GM19463 (cell line): Measurements from ENCODE around the gene NFATC3.
"Not testable (repeated sequence)": the region's sequence is repeated elsewhere in the genome, so short reads cannot be mapped to it uniquely, and the experiment has no call there.

Experiments
- ATAC-seq: cut with Tn5 transposase; IDR thresholded peaks from one replicate; pipeline ENCODE4 v1.9.1; 2021; ENCODE audit warnings: mild to moderate bottlenecking, moderate library complexity; ENCODE audit not compliant: unreplicated experiment

NFATC3 gene

GRCh38 chr16:68088130-68088972 lies 3.2 kb downstream of the NFATC3 start:
- ATAC-seq, result no peak

DNA sequence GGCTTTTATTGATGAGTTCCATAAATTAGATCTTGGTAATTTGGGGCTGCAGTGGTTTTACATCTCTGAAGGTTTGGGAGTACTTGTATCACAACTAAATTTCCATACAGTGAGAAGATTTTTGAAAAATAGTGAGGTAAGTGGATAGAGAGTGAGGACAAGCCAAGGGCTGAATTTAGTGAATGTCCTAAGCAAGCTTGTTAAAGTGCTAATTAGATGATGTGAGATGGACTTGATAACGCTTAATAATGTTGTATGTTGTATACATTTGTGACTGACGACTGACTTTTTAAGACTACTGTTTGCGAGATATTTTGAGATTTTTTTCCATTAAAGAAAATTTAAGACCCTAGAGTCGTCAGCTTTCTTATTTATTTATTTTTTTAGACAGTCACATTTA lies 3.9 kb downstream of the NFATC3 start:
- ATAC-seq, result no peak

DNA sequence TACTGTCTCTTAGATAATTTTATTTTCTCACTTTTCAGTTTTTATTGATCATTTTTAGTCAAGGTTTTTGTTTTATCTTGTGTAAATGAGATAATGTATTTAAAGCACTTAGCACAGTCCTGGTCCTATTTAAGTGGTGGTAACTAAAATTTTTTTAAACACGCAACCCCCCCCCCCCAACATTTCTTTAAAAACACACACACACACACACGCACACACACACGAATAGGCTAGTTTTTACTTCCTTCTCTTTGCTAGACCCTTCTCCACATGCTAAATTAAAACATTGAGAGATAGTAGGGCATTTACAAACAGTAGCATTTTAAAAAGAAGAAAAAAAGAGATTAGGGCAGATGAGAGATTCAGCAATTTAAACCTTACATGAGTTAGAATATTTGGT lies 5.0 kb downstream of the NFATC3 start:
- no peak for ATAC-seq

GRCh38 chr16:68090533-68090932 lies 5.4 kb downstream of the NFATC3 start:
- ATAC-seq, result no peak

DNA sequence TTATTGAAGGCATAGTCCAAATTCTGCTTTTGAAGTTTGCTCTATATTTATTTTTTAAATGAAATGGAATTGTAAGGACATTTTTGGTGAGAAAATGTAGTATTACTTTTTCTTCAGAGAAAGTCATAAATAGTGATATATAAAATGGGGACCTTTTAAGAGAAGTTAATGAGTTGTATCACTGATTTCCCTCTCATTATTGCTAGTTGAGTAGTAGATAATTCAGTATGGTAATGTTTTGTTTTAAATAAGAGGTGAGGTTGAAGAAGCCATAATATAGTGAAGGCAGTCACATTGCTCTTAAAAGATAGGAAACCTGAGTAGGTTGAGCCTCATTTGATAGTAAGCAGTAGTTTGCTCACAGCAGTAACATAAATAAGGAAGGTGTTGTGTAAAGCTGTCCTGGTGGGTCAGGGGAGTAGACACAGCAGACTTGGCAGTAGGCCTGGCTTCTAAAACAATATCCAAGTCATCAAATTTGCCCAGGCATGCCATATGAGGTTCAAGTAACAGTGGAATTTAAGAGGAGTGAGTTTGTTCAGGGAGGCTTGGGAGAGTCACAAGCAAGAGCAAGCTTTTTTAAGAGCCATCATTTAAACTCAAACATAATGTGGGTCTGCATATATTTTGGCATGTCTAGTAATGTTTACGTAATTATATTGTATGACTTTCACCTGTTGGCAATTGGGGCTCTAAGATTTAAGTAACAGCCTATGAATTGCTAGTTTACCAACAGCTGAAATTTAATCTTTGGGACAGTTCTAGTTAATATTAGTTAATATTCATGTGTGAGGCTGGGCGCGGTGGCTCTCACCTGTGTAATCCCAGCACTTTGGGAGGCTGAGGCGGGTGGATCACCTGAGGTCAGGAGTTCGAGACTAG lies 6.5 kb downstream of the NFATC3 start:
- ATAC-seq, result no peak

GRCh38 chr16:68092275-68092674 lies 7.1 kb downstream of the NFATC3 start:
- not testable (repeated sequence) for ATAC-seq

GRCh38 chr16:68093816-68094613 lies 8.8 kb downstream of the NFATC3 start:
- ATAC-seq, result no peak

DNA sequence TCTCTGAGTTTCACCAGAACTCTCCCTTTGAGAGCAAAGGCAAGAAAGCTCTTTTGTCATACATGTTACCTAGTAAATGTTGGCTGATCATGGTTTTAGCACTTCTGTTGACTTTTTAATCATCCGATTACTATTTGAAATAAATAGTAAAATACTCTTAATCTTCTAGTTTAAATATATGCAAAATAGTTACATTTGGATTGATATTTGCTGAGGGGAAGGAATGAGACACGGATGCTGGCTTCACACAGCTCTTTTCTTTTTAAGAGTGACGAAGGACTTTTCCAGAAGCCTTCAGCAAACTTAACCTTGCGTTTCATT lies 9.4 kb downstream of the NFATC3 start:
- no peak for ATAC-seq

DNA sequence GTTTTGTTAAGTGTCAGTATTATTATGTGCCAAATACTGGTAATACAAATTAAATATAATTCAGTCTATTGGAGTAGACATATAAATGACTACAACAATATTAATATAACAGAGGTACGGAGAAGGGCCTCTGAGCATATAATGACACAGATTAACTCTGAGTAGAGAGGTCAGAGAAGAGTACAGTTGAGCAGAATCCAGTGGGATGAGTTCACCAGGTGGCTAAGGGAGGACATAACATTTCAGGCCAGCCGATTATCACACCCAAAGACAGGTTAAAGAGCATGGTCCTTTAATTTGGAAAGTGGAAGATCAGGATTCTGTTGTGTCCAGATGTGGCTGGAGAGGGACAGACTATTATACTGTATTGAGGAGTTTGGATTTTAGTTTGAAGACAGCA lies 11.3 kb downstream of the NFATC3 start:
- no peak for ATAC-seq

DNA sequence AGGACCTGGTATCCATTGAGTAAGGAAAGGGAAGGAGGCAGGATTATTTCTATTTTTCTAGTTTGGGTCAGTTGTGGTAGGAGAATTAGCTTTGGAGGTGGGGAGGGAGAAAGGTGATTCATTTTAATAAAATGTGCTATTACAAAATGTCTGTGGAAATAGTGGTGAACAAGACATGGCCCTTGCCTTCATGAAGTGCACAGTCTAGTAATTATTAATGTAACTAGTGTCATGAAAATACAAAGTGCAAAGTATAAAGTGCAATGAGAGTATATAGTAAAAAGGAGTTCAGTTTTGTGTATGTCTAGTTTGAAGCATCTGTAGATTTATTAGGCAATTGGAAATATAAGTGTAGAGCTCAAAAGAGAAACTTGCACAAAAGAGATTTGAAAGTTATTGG lies 11.9 kb downstream of the NFATC3 start:
- ATAC-seq, result no peak

DNA sequence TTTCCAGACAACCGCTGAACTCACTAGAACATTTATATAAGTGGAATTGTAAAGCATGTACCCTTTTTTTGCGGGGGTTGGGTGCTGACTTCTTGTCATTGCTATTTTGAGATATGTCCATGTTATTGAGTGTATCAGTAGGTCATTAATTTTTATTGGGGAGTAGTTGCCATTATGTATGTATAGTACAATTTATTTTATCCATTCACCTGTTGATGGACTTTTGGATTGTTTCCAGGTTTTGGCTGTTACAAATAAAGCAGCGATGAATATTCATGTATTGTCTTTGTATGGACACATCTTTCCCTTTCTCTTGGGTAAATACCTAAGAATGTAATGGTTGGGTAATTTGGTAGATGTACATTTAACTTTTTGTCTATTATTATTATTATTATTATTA lies 12.7 kb downstream of the NFATC3 start:
- no peak for ATAC-seq

DNA sequence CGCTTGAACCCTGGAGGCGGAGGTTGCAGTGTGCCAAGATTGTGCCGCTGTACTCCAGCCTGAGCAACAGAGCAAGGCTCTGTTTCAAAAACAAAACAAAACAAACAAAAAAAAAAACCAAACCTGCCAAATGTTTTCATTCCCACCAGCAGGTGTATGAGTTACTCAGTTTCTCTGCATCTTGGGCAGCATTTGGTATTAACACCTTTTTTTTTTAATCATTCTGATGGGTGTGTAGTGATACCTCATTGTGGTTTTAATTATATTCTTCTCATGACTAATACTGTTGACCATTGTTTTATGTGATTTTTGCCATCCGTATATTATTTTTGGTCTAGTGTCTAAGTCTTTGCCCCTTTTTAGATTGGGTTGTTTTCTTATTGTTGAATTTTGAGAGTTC lies 15.3 kb downstream of the NFATC3 start:
- no peak for ATAC-seq

DNA sequence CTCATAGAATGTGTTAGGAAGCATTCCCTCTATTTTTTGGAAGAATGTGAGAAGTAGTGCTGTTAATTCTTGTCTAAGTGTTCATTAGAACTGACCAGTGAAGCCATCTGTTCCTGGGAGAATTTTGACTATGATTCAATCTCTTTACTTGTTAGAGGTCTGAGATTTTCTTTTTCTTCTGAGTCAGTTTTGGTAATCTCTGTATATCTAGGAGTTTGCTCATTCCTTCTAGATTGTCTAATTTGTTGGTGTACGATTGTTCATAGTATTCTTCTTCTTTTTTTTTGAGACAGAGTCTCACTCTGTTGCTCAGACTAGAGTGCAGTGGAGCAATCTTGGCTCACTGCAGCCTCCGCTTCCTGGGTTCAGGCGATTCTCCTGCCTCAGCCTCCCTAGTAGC lies 20.4 kb downstream of the NFATC3 start:
- no peak for ATAC-seq

- not testable (repeated sequence) for ATAC-seq
Measured at GRCh38 chr16:68107230-68107928, 22.2 kb downstream of the NFATC3 start.

GRCh38 chr16:68109156-68109555 lies 24.0 kb downstream of the NFATC3 start:
- ATAC-seq, result not testable (repeated sequence)

DNA sequence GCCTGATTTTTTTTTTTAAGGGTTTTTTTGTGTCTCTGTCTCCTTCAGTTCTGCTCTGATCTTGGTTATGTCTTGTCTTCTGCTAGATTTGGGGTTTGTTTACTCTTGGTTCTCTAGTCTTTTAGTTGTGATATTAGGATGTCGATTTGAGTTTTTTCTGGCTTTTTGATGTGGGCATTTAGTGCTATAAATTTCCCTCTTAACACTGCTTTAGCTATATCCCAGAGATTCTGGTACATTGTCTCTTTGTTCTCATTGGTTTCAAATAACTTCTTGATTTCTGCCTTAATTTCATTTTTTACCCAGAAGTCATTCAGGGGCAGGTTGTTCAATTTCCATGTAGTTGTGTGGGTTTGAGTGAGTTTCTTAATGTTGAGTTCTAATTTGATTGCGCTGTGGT lies 25.4 kb downstream of the NFATC3 start:
- ATAC-seq, result not testable (repeated sequence)

DNA sequence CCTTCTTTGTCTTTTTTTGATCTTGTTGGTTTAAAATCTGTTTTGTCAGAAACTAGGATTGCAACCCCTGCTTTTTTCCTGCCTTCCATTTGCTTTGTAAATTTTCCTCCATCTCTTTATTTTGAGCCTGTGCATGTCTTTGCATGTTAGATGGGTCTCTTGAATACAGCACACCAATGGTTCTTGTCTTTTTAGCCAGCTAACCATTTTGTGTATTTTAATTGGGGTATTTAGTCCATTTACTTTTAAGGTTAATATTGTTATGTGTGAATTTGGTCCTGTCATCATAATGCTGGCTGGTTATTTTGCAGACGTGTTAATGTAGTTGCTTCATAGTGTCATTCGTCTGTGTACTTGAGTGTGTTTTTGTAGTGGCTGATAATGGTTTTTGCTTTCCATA lies 26.2 kb downstream of the NFATC3 start:
- ATAC-seq, result no peak

- no peak for ATAC-seq
Measured at GRCh38 chr16:68113059-68113761, 28.0 kb downstream of the NFATC3 start.

DNA sequence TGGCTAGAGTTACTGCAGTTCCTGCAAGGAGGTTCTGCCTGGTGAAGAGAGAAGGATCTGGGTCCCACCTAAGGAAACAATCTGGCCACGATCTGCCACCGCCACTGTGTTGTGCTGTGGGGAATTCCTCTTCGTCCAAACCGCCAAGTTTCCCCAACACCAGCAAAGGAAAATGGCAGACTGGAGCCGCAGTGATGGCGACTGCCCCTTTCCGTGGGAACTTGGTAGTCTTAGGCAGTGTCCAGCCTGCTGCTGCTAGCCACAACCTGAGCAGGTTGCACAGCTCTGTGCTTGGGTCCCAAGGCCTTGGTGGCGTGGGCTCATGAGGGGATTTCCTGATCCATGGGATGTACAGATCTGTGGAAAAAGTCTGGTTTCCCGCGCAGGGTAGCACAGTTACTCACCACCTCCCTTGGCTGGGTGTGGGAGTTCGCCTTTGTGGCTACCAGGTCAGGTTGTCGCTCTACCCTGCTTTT lies 28.6 kb downstream of the NFATC3 start:
- no peak for ATAC-seq

GRCh38 chr16:68114939-68115338 lies 29.8 kb downstream of the NFATC3 start:
- not testable (repeated sequence) for ATAC-seq
